NCI-H774 (cell line): ENCODE measurements around the gene FAM124B.
"Not testable (repeated sequence)": the region's sequence is repeated elsewhere in the genome, so short reads cannot be mapped to it uniquely, and the experiment has no call there.

Experiments used
- DNase-seq: peaks from one replicate; lab custom pipeline; 2025; lab: John Stamatoyannopoulos, UW

The FAM124B gene

DNA sequence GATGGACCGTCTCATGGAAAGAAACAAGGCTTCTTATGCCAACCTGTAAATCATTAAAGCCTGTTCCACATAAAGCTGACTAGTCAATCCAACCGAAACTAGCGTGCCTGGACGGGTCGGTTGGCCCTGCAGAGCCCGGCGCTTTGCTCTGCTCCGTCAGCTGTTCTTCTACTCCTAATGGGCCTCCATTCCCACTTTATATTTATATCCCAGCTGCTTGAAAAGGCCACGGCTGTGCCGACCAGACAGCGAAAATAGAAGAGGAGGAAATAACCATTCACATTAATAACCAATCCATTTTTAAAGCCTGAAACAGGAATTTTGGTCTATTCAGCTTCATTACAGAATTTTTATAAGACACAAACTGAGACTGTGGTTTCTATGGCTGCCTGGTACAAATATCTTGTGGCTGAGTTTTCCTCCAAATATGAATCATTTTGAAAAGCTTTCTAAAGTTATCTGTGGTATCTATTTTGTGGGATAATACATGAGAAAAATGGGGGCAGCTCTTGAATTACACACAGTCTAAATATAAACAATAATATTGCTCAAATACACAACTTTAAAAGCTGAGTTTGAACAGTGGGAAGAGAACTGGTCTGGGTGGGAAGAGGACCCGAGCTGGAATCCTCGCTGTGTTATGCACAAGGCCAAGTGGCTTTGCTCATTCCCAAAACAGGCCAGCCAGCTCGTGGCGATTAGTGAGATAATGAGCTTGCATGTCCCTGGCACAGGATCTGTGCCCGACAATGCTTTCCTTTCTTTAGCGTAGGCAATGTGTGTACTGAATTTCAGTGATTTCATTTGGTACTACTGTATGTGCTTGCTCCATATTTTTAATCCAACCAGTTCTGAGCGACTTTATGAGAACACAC is 10.5 kb upstream of the FAM124B start:
- no peak for DNase-seq

DNA sequence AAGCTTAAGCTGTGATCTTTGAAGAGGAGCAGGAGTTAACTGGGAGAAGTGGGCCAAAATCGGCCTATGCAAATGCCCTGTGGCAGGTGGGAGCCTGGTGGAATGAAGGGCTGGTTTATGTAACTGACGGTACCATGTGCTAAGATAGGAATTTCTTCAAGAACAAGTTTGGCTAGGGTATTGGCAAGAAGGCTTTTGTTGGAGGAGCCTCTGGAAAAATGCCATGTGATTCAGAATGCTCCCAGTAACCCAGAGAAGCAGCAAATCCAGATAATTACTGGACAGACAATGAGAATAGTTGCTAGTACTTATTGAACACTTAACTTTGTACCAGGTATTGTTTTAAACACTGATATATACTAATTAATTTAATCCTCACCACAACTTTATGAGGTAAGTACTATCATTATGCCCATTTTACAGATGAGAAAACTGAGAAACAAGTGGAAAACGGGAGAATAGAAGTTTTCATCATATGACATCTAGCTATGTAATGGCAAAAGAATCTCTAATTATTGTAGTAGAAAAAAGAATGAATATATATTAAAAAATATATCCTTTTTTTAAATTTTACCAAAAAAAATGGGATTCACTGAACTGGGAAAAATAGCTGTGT is 9.1 kb upstream of the FAM124B start:
- no peak for DNase-seq

DNA sequence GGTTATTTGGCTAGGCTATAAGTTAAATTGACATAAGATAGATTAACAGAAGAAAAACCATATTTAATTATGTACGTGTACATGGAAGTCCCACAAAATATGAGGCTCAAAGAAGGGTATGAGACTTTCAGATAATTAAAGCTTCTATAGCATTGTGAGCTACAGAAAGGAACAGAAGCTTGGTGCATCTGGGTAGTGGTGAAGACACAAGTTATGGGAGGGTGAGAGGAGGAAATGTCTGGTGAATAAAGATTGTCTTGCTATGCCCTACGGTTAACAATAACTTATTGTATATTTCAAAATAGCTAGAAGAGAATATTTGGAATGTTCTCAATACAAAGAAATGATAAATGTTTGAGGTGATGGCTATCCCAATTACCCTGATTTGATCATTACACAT is 6.8 kb upstream of the FAM124B start:
- DNase-seq: no peak

DNA sequence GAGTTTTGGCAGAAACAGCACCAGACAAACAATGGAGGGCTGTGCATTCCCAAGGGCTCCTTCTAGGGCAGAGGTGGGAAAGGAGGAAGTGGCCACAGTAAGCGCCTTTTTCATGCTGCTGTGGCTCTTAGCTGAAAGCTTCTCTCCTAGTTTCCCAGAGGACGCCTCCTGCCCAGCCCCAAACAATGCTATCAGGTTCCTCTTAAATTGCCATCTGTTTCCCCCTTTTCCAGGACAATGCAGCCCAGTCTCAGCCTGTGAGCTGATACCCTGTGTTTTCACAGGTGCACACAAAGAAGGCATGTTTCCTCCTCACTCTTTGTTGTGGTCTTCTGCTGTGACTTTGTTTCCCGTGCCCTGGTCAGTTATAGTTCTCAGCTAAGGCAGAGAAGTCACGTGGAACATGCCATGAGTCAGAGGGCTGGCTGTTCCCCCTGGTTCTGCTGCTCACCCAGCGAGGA is 5.4 kb upstream of the FAM124B start:
- DNase-seq: no peak

DNA sequence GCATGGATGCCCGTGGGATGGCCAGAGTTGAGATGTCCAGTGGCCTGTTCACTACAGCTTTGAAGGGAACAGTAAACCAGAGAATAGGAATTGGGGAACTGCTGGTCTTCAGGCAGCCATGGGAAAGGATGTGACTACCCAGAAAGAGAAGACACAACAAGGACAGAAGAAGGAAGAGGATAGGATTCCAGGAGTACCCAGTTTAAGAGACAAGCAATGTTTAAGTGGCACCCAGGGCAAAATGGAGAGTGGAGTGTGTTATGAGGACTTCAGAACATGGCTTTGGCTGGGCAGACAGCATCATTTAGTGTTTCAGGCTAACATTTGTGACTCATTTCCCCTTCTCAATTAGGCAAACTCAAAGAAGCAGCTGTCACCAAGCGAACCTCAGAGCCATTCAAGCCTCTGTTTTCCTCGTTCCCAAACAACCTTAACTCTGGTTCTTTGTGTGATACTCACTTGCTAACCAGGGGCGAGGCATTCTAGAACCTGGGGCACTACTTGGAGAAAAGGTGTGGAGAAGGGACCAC is 4.0 kb upstream of the FAM124B start:
- DNase-seq: no peak

DNA sequence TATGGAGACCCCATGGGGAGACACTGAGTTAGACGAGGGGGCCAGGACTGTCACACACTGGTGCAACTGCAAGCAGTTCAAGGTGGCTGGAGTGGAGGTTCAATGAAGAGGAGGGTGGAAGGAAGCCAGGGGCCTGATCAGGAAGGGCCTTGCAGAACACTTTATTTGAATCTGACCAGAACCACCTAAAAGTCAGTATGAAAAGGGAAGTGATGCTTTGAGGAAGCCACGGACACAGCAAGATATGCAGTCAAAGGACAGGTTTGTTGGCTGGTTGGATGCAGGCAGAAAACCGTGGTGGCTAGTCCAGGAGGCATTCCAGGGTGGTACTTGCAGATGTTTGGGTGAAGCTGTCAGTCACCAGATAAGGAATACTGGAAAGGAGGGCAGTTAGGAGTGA is 3.5 kb upstream of the FAM124B start:
- DNase-seq: no peak

DNA sequence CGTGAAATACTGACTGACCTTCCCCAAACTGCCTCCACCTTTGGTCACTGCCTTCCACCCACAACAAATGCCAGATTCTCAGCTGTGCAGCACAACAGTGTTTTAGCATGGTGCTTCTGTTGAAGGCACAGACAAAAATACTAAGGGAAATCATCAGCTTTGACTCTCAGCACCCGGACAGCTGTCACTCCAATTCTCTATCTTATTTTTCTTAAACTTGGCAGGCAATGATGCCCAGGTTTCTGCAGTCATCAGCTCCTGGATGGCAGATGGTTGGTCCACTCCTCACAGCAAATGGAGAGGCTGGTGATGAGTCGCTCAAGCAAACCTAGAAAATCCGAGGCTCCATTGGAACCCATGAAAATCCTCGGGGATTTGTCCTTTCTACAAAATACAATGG is 2.9 kb upstream of the FAM124B start:
- no peak for DNase-seq

DNA sequence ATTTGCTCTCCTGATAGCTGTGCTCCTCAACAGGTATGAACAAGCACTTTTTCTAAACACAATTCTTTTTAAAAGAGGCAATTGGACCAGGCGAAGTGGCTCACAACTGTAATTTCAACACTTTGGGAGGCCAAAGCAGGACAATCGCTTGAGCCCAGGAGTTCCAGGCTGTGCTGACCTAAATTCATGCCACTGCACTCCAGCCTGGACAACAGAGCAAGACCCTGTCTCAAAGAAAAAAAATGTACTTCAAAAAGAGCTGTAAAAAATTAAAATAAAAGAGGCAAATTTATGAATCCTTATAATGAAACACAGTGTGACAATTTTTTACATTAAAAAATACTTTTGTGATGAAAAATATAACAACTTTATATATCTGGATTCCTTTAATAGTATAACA is 1.8 kb upstream of the FAM124B start:
- DNase-seq: no peak

DNA sequence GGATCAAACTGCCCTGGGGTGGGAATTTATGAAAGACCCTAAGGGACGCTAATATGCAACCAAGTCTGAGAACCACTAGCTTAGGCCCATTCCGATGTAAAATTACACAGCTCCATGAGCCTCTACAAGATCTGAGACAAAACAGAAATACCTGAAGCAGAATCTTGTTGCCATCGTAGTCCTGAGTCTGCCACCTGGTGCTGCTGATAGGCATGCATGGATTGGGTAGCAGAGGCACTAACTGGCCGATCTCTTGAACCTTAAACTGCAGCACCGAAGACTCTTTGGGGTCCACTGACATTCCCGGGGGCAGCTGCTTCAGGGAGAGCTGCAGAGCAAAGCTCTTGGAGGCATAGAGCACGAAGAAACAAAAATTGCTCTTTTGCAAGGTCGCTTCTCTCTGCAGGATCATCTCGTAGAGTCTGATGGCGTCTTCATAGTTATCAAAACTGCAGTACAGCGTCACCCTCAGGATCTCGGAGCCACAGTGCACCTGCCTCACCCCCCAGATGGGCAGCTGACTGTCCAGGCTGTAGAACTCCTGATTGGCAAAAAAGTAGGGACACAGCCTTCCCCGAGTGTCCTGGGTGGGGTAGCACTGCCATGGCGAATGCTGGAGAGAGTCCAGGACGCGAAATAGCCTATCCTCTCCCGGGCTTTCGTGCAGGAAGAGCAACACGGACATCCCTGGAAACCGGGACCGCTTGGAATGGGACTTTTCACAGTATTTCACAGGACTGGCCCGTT is 848 bp downstream of the FAM124B start:
- no peak for DNase-seq

DNA sequence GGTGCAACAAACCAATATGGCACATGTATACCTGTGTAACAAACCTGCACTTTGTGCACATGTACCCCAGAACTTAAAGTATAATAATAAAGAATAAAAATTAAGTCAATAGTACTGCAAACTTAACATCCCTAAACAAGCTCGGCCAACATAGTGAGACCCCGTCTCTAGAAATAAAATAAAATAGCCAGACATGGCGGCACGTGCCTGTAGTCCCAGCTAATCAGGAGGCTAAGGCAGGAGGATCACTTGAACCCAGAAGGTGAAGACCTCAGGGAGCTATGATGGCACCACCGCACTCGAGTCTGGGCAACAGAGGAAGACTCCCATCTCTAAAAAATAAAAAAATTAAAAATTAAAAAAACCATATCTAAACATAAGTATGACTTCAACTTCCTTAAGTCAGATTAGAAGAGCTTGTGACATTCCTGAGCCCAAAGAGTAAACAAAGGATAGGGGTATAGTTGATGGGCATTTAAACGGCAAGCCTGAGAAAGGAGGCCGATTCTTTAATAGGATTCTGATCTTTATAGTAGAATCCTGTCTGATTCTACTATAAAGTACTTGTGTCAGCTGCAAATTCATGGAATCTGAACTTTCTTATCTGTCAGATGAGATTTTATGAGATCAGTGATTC is 1.6 kb downstream of the FAM124B start:
- DNase-seq: no peak

DNA sequence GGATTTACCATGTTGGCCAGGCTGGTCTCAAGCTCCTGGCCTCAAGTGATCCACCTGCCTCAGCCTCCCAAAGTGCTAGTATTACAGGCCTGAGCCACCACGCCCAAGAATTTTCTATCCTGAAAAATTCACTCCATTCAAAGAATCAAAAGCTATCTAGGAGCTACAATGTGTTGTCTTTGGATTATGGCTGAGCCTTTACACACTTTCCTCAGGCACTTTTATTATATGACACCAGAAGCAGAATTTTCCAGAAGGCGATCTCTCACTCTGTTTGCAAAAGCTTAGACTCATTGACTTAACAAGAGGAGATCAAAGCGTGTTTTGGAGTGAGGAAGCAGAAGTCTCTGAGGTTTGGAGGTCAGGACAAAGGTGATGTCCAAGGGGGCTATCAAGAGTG is 3.6 kb downstream of the FAM124B start:
- DNase-seq: no peak

DNA sequence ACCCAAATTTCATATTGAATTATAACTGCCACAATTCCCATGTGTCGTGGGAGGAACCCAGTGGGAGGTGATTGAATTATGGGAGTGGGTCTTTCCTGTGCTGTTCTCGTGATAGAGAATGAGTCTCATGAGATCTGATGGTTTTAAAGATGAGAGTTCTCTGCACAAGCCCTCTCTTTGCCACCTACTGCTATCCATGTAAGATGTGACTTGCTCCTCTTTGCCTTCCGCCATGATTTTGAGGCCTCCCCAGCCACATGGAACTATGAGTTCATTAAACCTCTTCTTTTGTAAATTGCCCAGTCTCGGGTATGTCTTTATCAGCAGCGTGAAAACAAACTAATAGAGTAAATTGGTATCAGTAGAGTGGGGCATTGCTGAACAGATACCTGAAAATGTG is 4.8 kb downstream of the FAM124B start:
- DNase-seq: not testable (repeated sequence)

DNA sequence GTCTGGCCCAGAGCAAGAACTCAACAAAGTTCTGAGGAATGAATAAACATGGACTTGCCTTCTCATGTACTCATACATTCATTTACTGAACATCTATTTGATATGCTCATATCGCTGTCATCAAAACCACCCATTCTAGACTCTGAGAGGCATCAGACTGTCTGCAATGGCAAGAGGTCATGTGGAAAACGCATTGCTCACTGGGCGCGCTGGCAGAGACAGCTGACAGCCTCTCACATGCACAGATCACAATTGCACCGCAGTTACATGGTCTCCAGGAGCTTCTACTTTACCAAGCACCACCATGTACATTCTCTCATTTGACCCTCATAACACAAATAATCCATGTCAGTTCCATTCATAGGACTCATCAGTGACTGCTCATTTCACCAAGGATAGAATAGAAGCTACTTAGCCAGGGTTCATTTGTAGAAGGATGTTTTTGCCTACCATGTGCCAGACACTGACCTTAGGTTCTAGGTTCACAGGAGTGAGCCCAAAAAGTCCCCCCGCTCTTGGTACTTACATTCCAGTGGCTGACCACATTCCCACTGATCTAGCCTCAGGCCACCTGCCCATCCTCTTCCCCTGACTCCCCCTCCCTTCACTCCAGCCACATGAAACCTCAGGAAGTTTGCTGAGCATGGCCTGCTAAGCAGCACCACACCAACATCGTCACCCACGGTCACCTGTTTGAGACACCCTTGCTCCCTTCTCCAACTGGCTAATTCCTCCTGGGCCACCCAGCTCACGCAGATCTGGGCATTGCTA is 6.1 kb downstream of the FAM124B start:
- DNase-seq: no peak

DNA sequence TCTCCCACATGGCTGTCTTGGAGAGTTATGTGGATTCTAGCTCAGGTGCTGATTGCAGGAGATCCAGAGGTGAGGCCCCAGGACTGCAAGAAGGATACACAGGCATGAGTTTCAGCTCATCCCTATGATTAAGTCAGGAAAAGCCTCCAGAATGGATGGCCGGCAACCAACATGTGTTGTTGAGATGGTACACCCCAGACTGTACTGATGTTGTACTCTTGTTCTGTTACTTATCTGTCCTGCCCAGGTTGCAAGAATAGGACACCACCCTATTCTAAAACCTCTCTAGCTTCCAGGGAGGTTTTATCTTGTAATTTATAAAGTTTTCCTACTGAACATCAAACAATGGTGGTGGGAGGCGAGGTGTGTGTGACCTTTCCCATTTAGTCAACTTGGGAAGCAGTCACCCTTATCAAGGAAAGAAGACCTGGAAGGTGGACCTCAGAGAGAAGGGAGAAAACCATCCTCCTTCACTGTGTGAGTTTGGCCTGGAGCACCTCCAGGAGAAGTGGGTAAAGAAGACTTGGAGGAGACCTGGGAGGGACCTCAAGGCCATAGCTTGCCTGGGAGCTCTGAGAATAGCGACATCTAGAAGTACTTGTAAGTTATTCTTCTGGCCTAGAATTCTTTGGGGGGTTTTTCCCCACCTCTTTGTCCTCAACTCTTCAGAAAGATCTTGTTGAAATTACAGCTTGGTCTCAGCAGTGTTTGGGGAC is 8.6 kb downstream of the FAM124B start:
- no peak for DNase-seq

DNA sequence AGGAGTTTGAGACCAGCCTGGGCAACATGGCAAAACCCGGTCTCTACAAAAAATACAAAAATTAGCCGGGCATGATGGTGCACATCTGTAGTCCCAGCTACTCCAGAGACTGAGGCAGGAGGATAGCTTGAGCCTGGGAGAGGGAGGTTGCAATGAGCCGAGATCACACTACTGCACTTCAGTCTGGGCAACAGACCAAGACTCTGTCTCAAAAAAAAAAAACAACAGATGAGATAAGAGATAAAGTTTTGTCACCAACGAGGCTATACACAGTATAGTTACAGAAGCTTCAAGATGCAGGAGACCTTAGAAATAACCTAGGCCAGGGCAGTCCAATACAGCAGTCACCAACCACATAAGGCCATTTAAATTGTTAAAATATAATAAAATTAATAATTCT is 9.4 kb downstream of the FAM124B start:
- no peak for DNase-seq

DNA sequence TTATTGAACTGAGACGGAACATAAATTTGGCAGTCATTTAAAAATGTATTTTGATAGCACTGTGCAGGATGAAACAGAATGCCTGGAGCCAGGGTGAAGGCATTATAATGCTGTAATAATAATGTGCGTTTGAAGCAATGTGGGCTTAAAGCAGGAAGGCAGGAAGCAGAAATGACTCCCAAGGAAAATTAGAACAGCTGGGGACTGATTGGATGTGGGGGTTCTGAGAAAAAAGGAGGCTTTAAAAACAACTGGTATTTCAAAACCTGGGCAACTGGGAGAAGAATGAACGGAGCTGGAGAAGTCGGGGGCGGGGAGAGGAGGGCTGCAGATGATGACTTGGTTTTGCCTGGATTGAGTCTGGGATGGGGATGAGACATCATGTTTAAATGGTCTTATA is 12.6 kb downstream of the FAM124B start:
- no peak for DNase-seq

DNA sequence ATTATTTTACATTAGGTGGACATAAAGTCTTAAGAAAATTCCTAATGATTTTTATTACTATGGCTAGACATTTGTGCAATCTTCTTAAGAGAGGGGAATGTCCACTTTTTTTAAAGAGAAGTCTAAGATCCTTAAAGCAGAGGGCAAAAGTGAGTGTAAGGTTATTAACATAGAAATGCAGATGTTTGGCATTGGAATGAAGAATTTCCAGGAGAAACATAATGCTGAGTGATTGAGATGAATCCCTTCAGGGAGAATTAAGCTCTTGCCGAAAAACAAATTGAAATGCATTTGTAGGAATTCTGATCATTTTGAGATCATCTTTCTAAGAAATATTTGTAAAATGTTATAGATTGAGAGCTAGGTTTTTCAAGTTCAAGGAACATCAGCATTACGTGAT is 15.0 kb downstream of the FAM124B start:
- DNase-seq: no peak

DNA sequence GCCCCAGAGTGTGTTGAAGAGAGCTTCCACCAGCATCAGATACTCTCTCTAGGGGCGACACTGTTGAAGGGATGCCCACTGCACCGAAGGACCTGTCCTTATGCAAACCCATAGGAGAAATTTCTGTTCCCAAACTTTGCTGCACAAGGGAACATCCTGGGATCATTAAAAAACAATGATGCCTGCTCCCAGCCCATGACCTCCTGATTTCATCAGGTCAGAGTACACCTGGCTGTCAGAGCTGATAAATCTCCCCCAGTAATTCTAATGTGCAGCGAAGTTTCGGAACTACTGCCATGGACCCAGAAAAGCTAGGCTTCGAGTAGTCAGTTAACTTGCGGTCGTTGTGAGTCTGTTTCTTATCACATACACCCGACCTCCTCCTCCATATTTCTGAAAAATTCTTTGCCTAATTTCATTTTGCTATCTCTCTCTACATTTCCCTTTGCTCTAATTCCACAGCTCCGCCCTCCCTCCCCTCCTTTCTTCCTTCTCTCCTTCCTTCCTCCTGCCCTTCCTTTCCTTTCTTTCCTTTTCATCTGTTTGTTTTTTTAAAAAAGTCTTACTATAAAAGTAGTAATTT is 18.8 kb downstream of the FAM124B start:
- DNase-seq: no peak

DNA sequence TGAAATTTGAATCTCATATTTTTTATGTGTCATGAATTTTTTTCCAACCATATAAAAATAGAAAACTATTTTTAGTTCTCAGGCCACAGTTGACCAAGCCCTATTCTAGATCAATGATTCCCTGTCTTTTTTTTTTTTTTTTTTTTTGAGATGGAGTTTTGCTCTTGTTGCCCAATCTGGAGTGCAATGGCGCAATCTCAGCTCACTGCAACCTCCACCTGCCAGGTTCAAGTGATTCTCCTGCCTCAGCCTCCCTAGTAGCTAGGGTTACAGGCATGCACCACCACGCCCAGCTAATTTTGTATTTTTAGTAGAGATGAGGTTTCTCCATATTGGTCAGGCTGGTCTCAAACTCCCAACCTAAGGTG is 19.6 kb downstream of the FAM124B start:
- not testable (repeated sequence) for DNase-seq

DNA sequence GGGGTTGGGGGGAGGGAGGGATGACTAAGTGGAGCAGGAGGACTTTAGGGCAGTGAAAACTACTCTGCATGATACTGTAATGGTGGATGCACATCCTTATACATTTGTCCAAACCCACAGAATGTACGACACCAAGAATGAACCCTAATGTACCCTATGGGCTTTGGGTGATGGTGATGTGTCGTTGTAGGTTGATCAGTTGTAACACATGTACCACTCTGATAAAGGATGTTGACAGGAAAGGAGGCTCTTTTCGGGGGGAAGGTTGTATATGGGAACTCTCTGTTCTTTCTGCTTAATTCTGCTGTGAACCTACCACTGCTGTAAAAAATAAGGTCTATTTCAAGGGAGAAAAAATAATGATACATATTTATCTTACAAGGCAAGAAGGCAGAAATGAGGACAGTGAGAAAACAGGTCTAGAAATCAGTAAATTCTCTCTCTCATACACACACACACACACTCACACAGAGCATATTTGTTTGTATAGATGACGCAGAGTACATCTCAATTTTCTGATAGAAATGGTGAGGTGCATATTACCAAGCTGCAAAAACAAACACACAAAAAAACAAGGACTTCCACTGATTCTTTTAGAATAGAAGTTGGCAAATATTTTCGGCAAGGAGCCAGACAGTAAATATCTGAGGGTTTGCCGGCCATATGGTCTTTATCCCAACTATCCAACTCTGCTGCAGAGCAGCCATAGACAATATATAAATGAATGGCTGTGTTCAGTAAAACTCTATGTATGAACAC is 20.2 kb downstream of the FAM124B start:
- no peak for DNase-seq
